ENCODE data around the gene SEC16B.

SEC16B gene, protein sequence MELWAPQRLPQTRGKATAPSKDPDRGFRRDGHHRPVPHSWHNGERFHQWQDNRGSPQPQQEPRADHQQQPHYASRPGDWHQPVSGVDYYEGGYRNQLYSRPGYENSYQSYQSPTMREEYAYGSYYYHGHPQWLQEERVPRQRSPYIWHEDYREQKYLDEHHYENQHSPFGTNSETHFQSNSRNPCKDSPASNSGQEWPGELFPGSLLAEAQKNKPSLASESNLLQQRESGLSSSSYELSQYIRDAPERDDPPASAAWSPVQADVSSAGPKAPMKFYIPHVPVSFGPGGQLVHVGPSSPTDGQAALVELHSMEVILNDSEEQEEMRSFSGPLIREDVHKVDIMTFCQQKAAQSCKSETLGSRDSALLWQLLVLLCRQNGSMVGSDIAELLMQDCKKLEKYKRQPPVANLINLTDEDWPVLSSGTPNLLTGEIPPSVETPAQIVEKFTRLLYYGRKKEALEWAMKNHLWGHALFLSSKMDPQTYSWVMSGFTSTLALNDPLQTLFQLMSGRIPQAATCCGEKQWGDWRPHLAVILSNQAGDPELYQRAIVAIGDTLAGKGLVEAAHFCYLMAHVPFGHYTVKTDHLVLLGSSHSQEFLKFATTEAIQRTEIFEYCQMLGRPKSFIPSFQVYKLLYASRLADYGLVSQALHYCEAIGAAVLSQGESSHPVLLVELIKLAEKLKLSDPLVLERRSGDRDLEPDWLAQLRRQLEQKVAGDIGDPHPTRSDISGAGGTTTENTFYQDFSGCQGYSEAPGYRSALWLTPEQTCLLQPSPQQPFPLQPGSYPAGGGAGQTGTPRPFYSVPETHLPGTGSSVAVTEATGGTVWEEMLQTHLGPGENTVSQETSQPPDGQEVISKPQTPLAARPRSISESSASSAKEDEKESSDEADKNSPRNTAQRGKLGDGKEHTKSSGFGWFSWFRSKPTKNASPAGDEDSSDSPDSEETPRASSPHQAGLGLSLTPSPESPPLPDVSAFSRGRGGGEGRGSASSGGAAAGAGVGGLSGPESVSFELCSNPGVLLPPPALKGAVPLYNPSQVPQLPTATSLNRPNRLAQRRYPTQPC

DNA sequence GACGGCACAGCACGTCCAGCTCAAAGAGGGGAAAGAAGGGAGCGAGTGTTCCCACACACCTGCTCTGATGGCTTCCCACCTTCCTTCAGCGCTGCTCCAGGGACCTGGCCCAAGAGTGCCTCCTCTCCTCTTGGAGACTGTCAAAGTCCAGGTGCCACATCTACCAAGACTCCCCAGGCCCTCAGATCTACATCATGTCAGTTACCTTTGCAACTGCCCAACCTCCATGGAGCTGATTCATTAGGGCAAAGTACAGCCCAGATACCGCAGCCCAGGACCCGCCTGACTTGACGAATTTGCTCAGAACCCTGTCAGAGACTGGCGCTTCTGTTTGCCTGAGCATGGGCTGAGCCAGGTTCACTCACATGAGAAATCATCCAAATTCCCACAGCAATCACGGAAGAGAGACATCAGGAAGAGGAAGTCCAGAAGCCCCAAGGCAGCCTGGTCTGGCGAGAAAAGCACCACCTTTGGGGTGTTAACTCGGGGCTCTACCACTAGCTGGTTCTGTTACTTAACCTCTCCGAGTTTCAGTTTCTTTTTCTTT lies at the start of gene SEC16B:
Gene SEC16B, minus strand, starts transcription at position 234 of the 547 bp plus-strand sequence. CDS start 2,077 bp downstream, outside the sequence.
- H3K79me2 ChIP-seq (ENCODE audit: insufficient read depth, low read length) = no peaks in the 10 kb centered on the region
- H3K4me1 ChIP-seq (ENCODE audit: insufficient read depth, low read length, severe bottlenecking) = no peaks in the 10 kb centered on the region
- H4K20me1 ChIP-seq (ENCODE audit: insufficient read depth, low read length) = no peaks in the 10 kb centered on the region
- no peak within 1 kb of the TSS for H2AFZ ChIP-seq (ENCODE audit: low read length)
- no peak within 1 kb of the TSS for H3K4me3 ChIP-seq (ENCODE audit: low read depth, low read length, poor library complexity, severe bottlenecking)
- no peak within 1 kb of the TSS for H3K9ac ChIP-seq (ENCODE audit: low read length)
- H3K4me2 ChIP-seq (ENCODE audit: low read length) = no peak within 1 kb of the TSS
- H3F3A ChIP-seq (ENCODE audit: insufficient read depth, low read length) = no peaks in the 10 kb centered on the region
- TF ChIP-seq, protein P1, sequence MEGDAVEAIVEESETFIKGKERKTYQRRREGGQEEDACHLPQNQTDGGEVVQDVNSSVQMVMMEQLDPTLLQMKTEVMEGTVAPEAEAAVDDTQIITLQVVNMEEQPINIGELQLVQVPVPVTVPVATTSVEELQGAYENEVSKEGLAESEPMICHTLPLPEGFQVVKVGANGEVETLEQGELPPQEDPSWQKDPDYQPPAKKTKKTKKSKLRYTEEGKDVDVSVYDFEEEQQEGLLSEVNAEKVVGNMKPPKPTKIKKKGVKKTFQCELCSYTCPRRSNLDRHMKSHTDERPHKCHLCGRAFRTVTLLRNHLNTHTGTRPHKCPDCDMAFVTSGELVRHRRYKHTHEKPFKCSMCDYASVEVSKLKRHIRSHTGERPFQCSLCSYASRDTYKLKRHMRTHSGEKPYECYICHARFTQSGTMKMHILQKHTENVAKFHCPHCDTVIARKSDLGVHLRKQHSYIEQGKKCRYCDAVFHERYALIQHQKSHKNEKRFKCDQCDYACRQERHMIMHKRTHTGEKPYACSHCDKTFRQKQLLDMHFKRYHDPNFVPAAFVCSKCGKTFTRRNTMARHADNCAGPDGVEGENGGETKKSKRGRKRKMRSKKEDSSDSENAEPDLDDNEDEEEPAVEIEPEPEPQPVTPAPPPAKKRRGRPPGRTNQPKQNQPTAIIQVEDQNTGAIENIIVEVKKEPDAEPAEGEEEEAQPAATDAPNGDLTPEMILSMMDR (IDR thresholded peaks at IDR 0.05; ENCODE audit: low read length) = no peak
- no peak for TF ChIP-seq EZH2 (IDR thresholded peaks at IDR 0.05; ENCODE audit: borderline replicate concordance, low read length)
- no peaks in the 10 kb centered on the region for H3K27me3 ChIP-seq (ENCODE audit: insufficient read depth, low read length)
- H3K36me3 ChIP-seq (ENCODE audit: insufficient read depth, low read length) = no peaks in the 10 kb centered on the region
- H3K27ac ChIP-seq (ENCODE audit: low read depth, low read length, poor library complexity, severe bottlenecking) = no peak within 1 kb of the TSS
- H3K9me3 ChIP-seq (ENCODE audit: low read length) = no peaks in the 10 kb centered on the region
- H3K9me2 ChIP-seq (ENCODE audit: low read depth, low read length) = no peaks in the 10 kb centered on the region

DNA sequence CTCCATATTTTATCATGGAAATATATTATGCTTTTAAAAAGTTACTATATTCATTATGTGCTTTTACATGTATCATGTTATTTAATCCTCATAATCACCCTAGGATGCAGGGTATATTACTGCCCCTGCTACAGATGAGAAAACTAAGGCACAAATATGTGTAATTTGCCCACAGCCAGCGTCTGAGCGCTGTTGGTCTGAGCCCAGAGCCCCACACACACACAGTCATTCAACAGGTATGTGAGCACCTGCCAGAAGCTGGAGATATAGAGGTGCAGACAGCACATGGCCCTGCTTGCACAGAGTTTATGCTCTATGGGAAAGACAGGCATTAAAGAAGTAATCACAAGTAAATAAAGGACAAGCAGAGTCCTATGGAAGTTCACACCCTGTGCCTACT lies 49.8 kb upstream of the SEC16B start:
- H3K9me2 ChIP-seq (ENCODE audit: low read depth, low read length) = no peaks in the 10 kb centered on the region
- no peak for TF ChIP-seq EZH2 (IDR thresholded peaks at IDR 0.05; ENCODE audit: borderline replicate concordance, low read length)
- TF ChIP-seq, protein P1 (IDR thresholded peaks at IDR 0.05; ENCODE audit: low read length) = no peak
- H2AFZ ChIP-seq (ENCODE audit: low read length) = no peak overlapping the region
- no peaks in the 10 kb centered on the region for H3F3A ChIP-seq (ENCODE audit: insufficient read depth, low read length)
- no peaks in the 10 kb centered on the region for H3K36me3 ChIP-seq (ENCODE audit: insufficient read depth, low read length)
- no peaks in the 10 kb centered on the region for H3K9me3 ChIP-seq (ENCODE audit: low read length)
- H3K4me3 ChIP-seq (ENCODE audit: low read depth, low read length, poor library complexity, severe bottlenecking) = no peak overlapping the region
- H4K20me1 ChIP-seq (ENCODE audit: insufficient read depth, low read length) = no peaks in the 10 kb centered on the region
- no peaks in the 10 kb centered on the region for H3K4me1 ChIP-seq (ENCODE audit: insufficient read depth, low read length, severe bottlenecking)
- H3K4me2 ChIP-seq (ENCODE audit: low read length) = no peak overlapping the region
- no peaks in the 10 kb centered on the region for H3K27me3 ChIP-seq (ENCODE audit: insufficient read depth, low read length)
- H3K27ac ChIP-seq (ENCODE audit: low read depth, low read length, poor library complexity, severe bottlenecking) = no peak overlapping the region
- no peak overlapping the region for H3K9ac ChIP-seq (ENCODE audit: low read length)
- H3K79me2 ChIP-seq (ENCODE audit: insufficient read depth, low read length) = no peaks in the 10 kb centered on the region

DNA sequence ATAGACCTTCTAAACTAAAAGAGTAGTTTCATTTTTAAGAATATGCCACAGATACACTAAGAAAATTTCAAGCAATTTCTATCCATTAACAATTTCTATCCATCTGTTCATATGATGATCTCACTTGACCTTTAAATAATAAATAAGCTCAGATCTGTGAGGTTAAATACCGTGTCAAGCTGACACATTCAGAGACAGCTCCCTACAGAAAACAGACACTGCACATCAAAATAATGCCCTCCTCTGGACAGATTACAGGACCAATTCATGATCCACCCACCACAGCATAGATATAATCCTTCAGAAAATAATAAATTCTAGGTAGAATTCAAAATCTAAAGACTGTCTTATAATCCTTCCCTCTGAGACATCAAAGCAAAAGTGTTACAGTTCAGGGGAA lies 49.4 kb upstream of the SEC16B start:
- Histone ChIP-seq H3K27me3 (ENCODE audit: insufficient read depth, low read length) (no peaks in the 10 kb centered on the region), H2AFZ (ENCODE audit: low read length) (no peak overlapping the region), H3F3A (ENCODE audit: insufficient read depth, low read length) (no peaks in the 10 kb centered on the region), H3K79me2 (ENCODE audit: insufficient read depth, low read length) (no peaks in the 10 kb centered on the region), H4K20me1 (ENCODE audit: insufficient read depth, low read length) (no peaks in the 10 kb centered on the region), H3K27ac (ENCODE audit: low read depth, low read length, poor library complexity, severe bottlenecking) (no peak overlapping the region), H3K9ac (ENCODE audit: low read length) (no peak overlapping the region), H3K4me3 (ENCODE audit: low read depth, low read length, poor library complexity, severe bottlenecking) (no peak overlapping the region), H3K9me3 (ENCODE audit: low read length) (no peaks in the 10 kb centered on the region), H3K36me3 (ENCODE audit: insufficient read depth, low read length) (no peaks in the 10 kb centered on the region), H3K9me2 (ENCODE audit: low read depth, low read length) (no peaks in the 10 kb centered on the region), H3K4me1 (ENCODE audit: insufficient read depth, low read length, severe bottlenecking) (no peaks in the 10 kb centered on the region), H3K4me2 (ENCODE audit: low read length) (no peak overlapping the region)
- TF ChIP-seq EZH2 (IDR thresholded peaks at IDR 0.05; ENCODE audit: borderline replicate concordance, low read length) = no peak
- TF ChIP-seq, protein P1 (IDR thresholded peaks at IDR 0.05; ENCODE audit: low read length) = no peak

Data from OCI-LY1 (cell line).